Kidney (tissue), 14 donors: ENCODE measurements around the gene ABLIM3. TPM values are rescaled to one million over a fixed set of nuclear protein-coding genes. Genes with fewer than 3 reads are reported as not detected.

Experiments used
- DNase-seq, 5 donors: peaks; one replicate each; pipeline ENCODE4 v3.0.0-alpha.2; 2013 to 2020
- FAIRE-seq: peaks from 2 replicates; lab custom pipeline; 2012; peaks lifted over from hg19 to GRCh38; lab: Jason Lieb, UNC
- H3K27ac ChIP-seq, 2 donors: one replicate each; pipeline ENCODE4 v1.7.0; 2013; ENCODE audit warnings: low read depth in 2 of 2, low read length in 2 of 2, inconsistent platforms in 1 of 2
- H3K27me3 ChIP-seq: one replicate; pipeline ENCODE4 v1.7.1; 2013; ENCODE audit warnings: low read length, inconsistent platforms; ENCODE audit not compliant: control insufficient read depth, insufficient read depth
- H3K36me3 ChIP-seq, 3 donors: one replicate each; pipeline versions ENCODE4 v1.7.0 to v1.7.1; 2013; ENCODE audit warnings: low read length in 3 of 3, control low read depth in 1 of 3, inconsistent platforms in 1 of 3; ENCODE audit not compliant: insufficient read depth in 3 of 3, control insufficient read depth in 2 of 3
- H3K4me1 ChIP-seq, 3 donors: one replicate each; pipeline versions ENCODE4 v1.7.0 to v1.7.1; 2013; ENCODE audit warnings: low read length in 3 of 3, inconsistent platforms in 1 of 3, low read depth in 1 of 3; ENCODE audit not compliant: control insufficient read depth in 2 of 3, insufficient read depth in 2 of 3
- H3K4me3 ChIP-seq, 3 donors: one replicate each; pipeline versions ENCODE4 v1.7.0 to v1.8.1; 2013; ENCODE audit warnings: low read length in 3 of 3, control low read depth in 1 of 3, inconsistent platforms in 1 of 3
- H3K9ac ChIP-seq, 3 donors: one replicate each; pipeline versions ENCODE4 v1.7.0 to v1.7.1; 2013; ENCODE audit warnings: low read length in 3 of 3, control low read depth in 1 of 3, inconsistent platforms in 1 of 3
- H3K9me3 ChIP-seq, 3 donors: one replicate each; pipeline versions ENCODE4 v1.7.0 to v1.7.1; 2013; ENCODE audit warnings: low read length in 3 of 3, control low read depth in 1 of 3, inconsistent platforms in 1 of 3; ENCODE audit not compliant: control insufficient read depth in 2 of 3, insufficient read depth in 1 of 3
- CTCF ChIP-seq: IDR thresholded peaks from 3 replicates; pipeline ENCODE4 v1.5.1; 2012; ENCODE audit warnings: mild to moderate bottlenecking, moderate library complexity, borderline replicate concordance; ENCODE audit not compliant: insufficient read depth; ENCODE audit errors: extremely low read depth
- intact Hi-C: fragments of 100-400 bp; cut with DNase I; formaldehyde crosslinking; loops from one replicate; pipeline ENCODE4 v1.11.1; 2022
- polyA plus RNA-seq: library from polyadenylated mRNA; stranded (reverse); fragments of 350-450 nt; fragmentation: Illumina TruSeq; extraction: RNeasy Lipid Tissue Mini Kit (QIAGEN cat#74804); gene quantifications from one replicate; pipeline ENCODE4 v1.2.3, GENCODE V29; 2014; ENCODE audit warnings: low read depth, low replicate concordance; ENCODE audit not compliant: insufficient read depth
- total RNA-seq: library from RNA; stranded (reverse); fragmentation: NEBNext Ultra II Directional; extraction: Animal tissue kit (Norgen Biotek cat#: 25700); gene quantifications from one replicate; pipeline ENCODE4 v1.2.1, GENCODE V29; 2021
- donor health status: control.
- donor health status: control.
- donor health status: control.
- donor health status: control.
- donor health status: control.
- donor health status: DM: yes; HTN: yes; CAD: no.
- donor health status: Normal renal cell carcinoma (clear cell type).

The ABLIM3 gene
- total and polyA plus RNA-seq, 2 donors from 2014 or later = 20.1 to 21.7 TPM

GRCh38 chr5:149240354-149240998 lies 99.2 kb downstream of the ABLIM3 start:
- TF ChIP-seq CTCF = no peak
- no peaks in the 10 kb centered on the region for H3K27me3 ChIP-seq
- FAIRE-seq (no peak), DNase-seq (peak in 1 of 5 donors; percentile 87)
- H3K4me3 ChIP-seq = no peak overlapping the region
- H3K9ac ChIP-seq = no peak overlapping the region
- no peaks in the 10 kb centered on the region for H3K9me3 ChIP-seq
- H3K27ac ChIP-seq = no peak overlapping the region
- no peaks in the 10 kb centered on the region for H3K4me1 ChIP-seq
- intact Hi-C loops = no loop called here
- H3K36me3 ChIP-seq = peaks cover 0 to 10% (median 0%) of the 10 kb centered on the region in 3 donors

DNA sequence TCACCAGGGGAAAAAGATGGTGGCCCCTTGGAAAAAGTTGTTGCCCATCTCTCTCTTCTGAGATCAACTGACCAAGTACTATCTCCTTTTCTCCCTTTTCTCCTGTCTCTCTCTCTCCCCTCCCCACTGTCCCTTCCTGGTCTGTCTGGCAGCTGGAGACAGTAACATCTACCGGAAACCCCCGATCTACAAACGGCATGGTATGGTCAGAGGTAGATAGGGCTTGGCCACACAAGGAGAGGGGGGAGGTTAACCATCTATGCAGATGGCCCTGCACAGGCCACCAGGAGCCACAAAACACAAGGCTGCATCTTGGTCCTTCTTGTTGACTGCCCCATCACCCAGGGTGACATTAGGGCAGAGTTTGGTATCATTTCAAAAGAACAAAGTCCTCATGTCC lies 101.0 kb downstream of the ABLIM3 start:
- no peak overlapping the region for H3K9ac ChIP-seq
- FAIRE-seq (no peak), DNase-seq (no peak)
- no peak for TF ChIP-seq CTCF
- H3K27ac ChIP-seq = no peak overlapping the region
- H3K9me3 ChIP-seq = no peaks in the 10 kb centered on the region
- peaks cover 0 to 7% (median 0%) of the 10 kb centered on the region in 3 donors for H3K36me3 ChIP-seq
- H3K4me1 ChIP-seq = no peaks in the 10 kb centered on the region
- H3K27me3 ChIP-seq = no peaks in the 10 kb centered on the region
- H3K4me3 ChIP-seq = no peak overlapping the region
- intact Hi-C loops = no loop called here

GRCh38 chr5:149246906-149247305 lies 105.6 kb downstream of the ABLIM3 start:
- H3K9me3 ChIP-seq = no peaks in the 10 kb centered on the region
- H3K4me3 ChIP-seq = no peak overlapping the region
- FAIRE-seq = no peak
- DNase-seq = no peak
- no peak for TF ChIP-seq CTCF
- H3K36me3 ChIP-seq = no peaks in the 10 kb centered on the region
- H3K27ac ChIP-seq = no peak overlapping the region
- no peaks in the 10 kb centered on the region for H3K4me1 ChIP-seq
- H3K9ac ChIP-seq = no peak overlapping the region
- intact Hi-C loops = no loop called here
- H3K27me3 ChIP-seq = no peaks in the 10 kb centered on the region

DNA sequence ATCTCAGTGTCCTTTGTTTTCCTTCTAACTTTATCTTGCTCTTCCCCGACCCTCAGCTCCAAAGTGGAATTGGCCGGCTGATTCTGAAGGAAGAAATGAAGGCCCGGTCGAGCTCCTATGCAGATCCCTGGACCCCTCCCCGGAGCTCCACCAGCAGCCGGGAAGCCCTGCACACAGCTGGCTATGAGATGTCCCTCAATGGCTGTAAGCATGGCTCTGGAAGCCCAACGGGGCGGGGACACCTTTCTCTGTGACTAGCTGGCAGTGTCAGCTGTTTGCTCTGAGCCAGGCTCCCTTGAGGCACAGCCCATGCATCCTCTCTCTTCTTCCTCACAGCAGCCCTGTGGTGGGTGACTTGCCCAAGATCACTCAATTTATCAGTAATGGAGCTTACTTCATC lies 106.4 kb downstream of the ABLIM3 start:
- no peaks in the 10 kb centered on the region for H3K9me3 ChIP-seq
- TF ChIP-seq CTCF = no peak
- H3K36me3 ChIP-seq = no peaks in the 10 kb centered on the region
- no peak for DNase-seq
- no peak overlapping the region for H3K27ac ChIP-seq
- no peak overlapping the region for H3K4me3 ChIP-seq
- no peak overlapping the region for H3K9ac ChIP-seq
- no peaks in the 10 kb centered on the region for H3K4me1 ChIP-seq
- FAIRE-seq = no peak
- intact Hi-C loops = no loop called here
- no peaks in the 10 kb centered on the region for H3K27me3 ChIP-seq
